HG02610 (cell line): ENCODE data around the gene TIMP3.

Experiments
- ATAC-seq: cut with Tn5 transposase; IDR thresholded peaks from one replicate; pipeline ENCODE4 v1.9.1; 2021; ENCODE audit warnings: mild to moderate bottlenecking, moderate library complexity; ENCODE audit not compliant: unreplicated experiment

The TIMP3 gene

GRCh38 chr22:32785321-32786026 is 16.0 kb upstream of the TIMP3 start:
- ATAC-seq: no peak

GRCh38 chr22:32786027-32786418 is 15.5 kb upstream of the TIMP3 start:
- no peak for ATAC-seq

- ATAC-seq: no peak
These were observed 12.4 kb upstream of the TIMP3 start for GRCh38 chr22:32788904-32789624.

- ATAC-seq: no peak
These were observed 11.5 kb upstream of the TIMP3 start for GRCh38 chr22:32789797-32790620.

GRCh38 chr22:32791056-32791455 is 10.4 kb upstream of the TIMP3 start:
- ATAC-seq: no peak

GRCh38 chr22:32791485-32791884 is 10.0 kb upstream of the TIMP3 start:
- no peak for ATAC-seq

- no peak for ATAC-seq
These were observed 7.9 kb upstream of the TIMP3 start for GRCh38 chr22:32793589-32793988.

GRCh38 chr22:32794449-32795213 is 6.9 kb upstream of the TIMP3 start:
- no peak for ATAC-seq

- no peak for ATAC-seq
These were observed 6.3 kb upstream of the TIMP3 start for GRCh38 chr22:32795214-32795596.

GRCh38 chr22:32796865-32797573 is 4.5 kb upstream of the TIMP3 start:
- ATAC-seq: no peak

GRCh38 chr22:32799496-32799895 is 2.0 kb upstream of the TIMP3 start:
- ATAC-seq: no peak

- no peak for ATAC-seq
These were observed 1.2 kb upstream of the TIMP3 start for GRCh38 chr22:32800158-32800882.

- ATAC-seq: no peak
These were observed 440 bp upstream of the TIMP3 start for GRCh38 chr22:32800994-32801536.

- no peak for ATAC-seq
These were observed 796 bp downstream of the TIMP3 start for GRCh38 chr22:32802237-32802765.

GRCh38 chr22:32803020-32803737 is 1.7 kb downstream of the TIMP3 start:
- ATAC-seq: no peak

- no peak for ATAC-seq
These were observed 2.4 kb downstream of the TIMP3 start for GRCh38 chr22:32803738-32804435.

GRCh38 chr22:32804531-32805360 is 3.2 kb downstream of the TIMP3 start:
- no peak for ATAC-seq
